Testis (tissue), 2 donors: ENCODE measurements around the gene S100A1.

Experiments
- POLR2A ChIP-seq: fragments of 450-650 bp; IDR thresholded peaks from one replicate; pipeline ENCODE4 v1.6.1; 2017; ENCODE audit warnings: antibody characterized with exemption, mild to moderate bottlenecking, moderate library complexity
- TF ChIP-seq, protein P1 (sequence below), 3 experiments: fragments of 450-650 bp in 2 of 3; fragments of 200-600 bp in 1 of 3; sonication (generic) in 1 of 3; IDR thresholded peaks; one replicate each; pipeline ENCODE4 v1.5.1; 2016 to 2019; ENCODE audit warnings: antibody characterized with exemption in 3 of 3, mild to moderate bottlenecking in 2 of 3, moderate library complexity in 1 of 3

DNA sequence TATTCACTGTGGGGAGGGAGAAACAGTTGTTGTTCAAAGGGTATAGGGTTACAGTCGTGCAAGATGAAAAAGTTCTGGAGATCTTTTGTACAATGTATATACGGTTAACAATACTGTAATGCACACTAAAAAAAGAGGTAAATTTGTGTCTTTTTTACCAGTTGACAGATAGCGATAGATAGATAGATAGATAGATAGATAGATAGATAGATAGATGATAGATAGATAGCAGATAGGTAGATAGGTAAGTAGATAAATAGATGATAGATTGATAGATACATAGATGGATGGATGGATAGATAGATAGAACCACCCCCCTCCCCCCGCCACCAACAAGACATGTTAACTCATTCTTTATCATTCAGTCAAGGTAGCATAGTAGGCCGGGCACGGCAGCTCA, 25.5 kb upstream of the S100A1 start:
- TF ChIP-seq POLR2A: no peak
- TF ChIP-seq, protein P1, sequence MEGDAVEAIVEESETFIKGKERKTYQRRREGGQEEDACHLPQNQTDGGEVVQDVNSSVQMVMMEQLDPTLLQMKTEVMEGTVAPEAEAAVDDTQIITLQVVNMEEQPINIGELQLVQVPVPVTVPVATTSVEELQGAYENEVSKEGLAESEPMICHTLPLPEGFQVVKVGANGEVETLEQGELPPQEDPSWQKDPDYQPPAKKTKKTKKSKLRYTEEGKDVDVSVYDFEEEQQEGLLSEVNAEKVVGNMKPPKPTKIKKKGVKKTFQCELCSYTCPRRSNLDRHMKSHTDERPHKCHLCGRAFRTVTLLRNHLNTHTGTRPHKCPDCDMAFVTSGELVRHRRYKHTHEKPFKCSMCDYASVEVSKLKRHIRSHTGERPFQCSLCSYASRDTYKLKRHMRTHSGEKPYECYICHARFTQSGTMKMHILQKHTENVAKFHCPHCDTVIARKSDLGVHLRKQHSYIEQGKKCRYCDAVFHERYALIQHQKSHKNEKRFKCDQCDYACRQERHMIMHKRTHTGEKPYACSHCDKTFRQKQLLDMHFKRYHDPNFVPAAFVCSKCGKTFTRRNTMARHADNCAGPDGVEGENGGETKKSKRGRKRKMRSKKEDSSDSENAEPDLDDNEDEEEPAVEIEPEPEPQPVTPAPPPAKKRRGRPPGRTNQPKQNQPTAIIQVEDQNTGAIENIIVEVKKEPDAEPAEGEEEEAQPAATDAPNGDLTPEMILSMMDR (IDR thresholded peaks at IDR 0.05): no peak
